ENCODE data around the gene BCKDHA. TPM values are rescaled to one million over a fixed set of nuclear protein-coding genes. Genes with fewer than 3 reads are reported as not detected.

Gene BCKDHA
- total and polyA plus RNA-seq, 2 experiments from 2014 or later = 30.3 to 39.6 TPM

Small RNAs within 50 kb of the gene (small RNA-seq; reads per million reads assigned to genes)
- gene RF00017 = not detected

Other genes with a start within 250 kb of the BCKDHA start
- gene CYP2S1, start 204.6 kb upstream of the BCKDHA start, total RNA-seq = 8.5 and 11.6 TPM in 2 replicates
- gene CYP2S1, start 204.6 kb upstream of the BCKDHA start, polyA plus RNA-seq = 23.7 and 26.0 TPM in 2 replicates
- gene AXL, start 178.6 kb upstream of the BCKDHA start, total RNA-seq = 35.0 and 45.9 TPM in 2 replicates
- 15.0 and 17.3 TPM in 2 replicates for gene AXL, start 178.6 kb upstream of the BCKDHA start, polyA plus RNA-seq
- 92.8 and 98.5 TPM in 2 replicates for gene HNRNPUL1, start 133.4 kb upstream of the BCKDHA start, total RNA-seq
- 111 and 115 TPM in 2 replicates for gene HNRNPUL1, start 133.4 kb upstream of the BCKDHA start, polyA plus RNA-seq
- 11.4 and 15.1 TPM in 2 replicates for gene CCDC97, start 87.6 kb upstream of the BCKDHA start, total RNA-seq
- gene CCDC97, start 87.6 kb upstream of the BCKDHA start, polyA plus RNA-seq = 24.4 and 32.7 TPM in 2 replicates
- gene TGFB1, start 43.9 kb upstream of the BCKDHA start, total RNA-seq = 15.7 and 17.1 TPM in 2 replicates
- gene TGFB1, start 43.9 kb upstream of the BCKDHA start, polyA plus RNA-seq = 122 and 152 TPM in 2 replicates
- 5.3 and 6.0 TPM in 2 replicates for gene B9D2, start 33.7 kb upstream of the BCKDHA start, total RNA-seq
- gene B9D2, start 33.7 kb upstream of the BCKDHA start, polyA plus RNA-seq = 9.6 and 13.2 TPM in 2 replicates
- gene TMEM91, start 21.3 kb upstream of the BCKDHA start, total RNA-seq = 23.6 and 27.5 TPM in 2 replicates
- gene TMEM91, start 21.3 kb upstream of the BCKDHA start, polyA plus RNA-seq = 51.8 and 55.7 TPM in 2 replicates
- gene EXOSC5, start 459 bp upstream of the BCKDHA start, total RNA-seq = 7.4 and 13.7 TPM in 2 replicates
- 21.2 and 22.4 TPM in 2 replicates for gene EXOSC5, start 459 bp upstream of the BCKDHA start, polyA plus RNA-seq
- gene B3GNT8, start 29.6 kb downstream of the BCKDHA start, total RNA-seq = 5.3 and 9.2 TPM in 2 replicates
- gene B3GNT8, start 29.6 kb downstream of the BCKDHA start, polyA plus RNA-seq = 14.6 and 17.7 TPM in 2 replicates
- gene DMAC2, start 42.1 kb downstream of the BCKDHA start, total RNA-seq = 54.7 and 62.0 TPM in 2 replicates
- 63.9 and 66.8 TPM in 2 replicates for gene DMAC2, start 42.1 kb downstream of the BCKDHA start, polyA plus RNA-seq
- 2.3 and 3.7 TPM in 2 replicates for gene ERICH4, start 45.3 kb downstream of the BCKDHA start, total RNA-seq
- gene ERICH4, start 45.3 kb downstream of the BCKDHA start, polyA plus RNA-seq = 1.1 and 4.3 TPM in 2 replicates
- gene CEACAM21, start 178.3 kb downstream of the BCKDHA start, total RNA-seq = 0.33 TPM in 1 of 2 replicates, not detected in the other
- not detected in 2 replicates for gene CEACAM21, start 178.3 kb downstream of the BCKDHA start, polyA plus RNA-seq
- not detected in 2 replicates for gene CEACAM4, start 229.3 kb downstream of the BCKDHA start, total RNA-seq
- not detected in 2 replicates for gene CEACAM4, start 229.3 kb downstream of the BCKDHA start, polyA plus RNA-seq

All from hepatocyte (in vitro differentiated cells).